Esophagus (tissue), 2 donors: ENCODE data around the gene PRICKLE1. TPM values are rescaled to one million over a fixed set of nuclear protein-coding genes. Genes with fewer than 3 reads are reported as not detected.

Experiments
- H3K27ac ChIP-seq, 2 donors: one replicate each; pipeline ENCODE4 v1.5.1; 2013; ENCODE audit warnings: low read depth in 2 of 2, mild to moderate bottlenecking in 2 of 2, inconsistent platforms in 1 of 2, low read length in 1 of 2, moderate library complexity in 1 of 2
- H3K27me3 ChIP-seq, 2 donors: one replicate each; pipeline ENCODE4 v1.6.1; 2013; ENCODE audit warnings: low read length in 2 of 2, control low read depth in 1 of 2, mild to moderate bottlenecking in 1 of 2; ENCODE audit not compliant: insufficient read depth in 2 of 2, control insufficient read depth in 1 of 2
- H3K36me3 ChIP-seq, 2 donors: one replicate each; pipeline ENCODE4 v1.6.1; 2013; ENCODE audit warnings: low read length in 1 of 2; ENCODE audit not compliant: control insufficient read depth in 2 of 2, insufficient read depth in 2 of 2
- H3K4me1 ChIP-seq, 2 donors: one replicate each; pipeline ENCODE4 v1.6.1; 2013; ENCODE audit warnings: low read length in 1 of 2; ENCODE audit not compliant: control insufficient read depth in 2 of 2, insufficient read depth in 2 of 2
- H3K4me3 ChIP-seq, 2 donors: one replicate each; pipeline ENCODE4 v1.5.1; 2013; ENCODE audit warnings: low read length in 2 of 2, mild to moderate bottlenecking in 2 of 2, low read depth in 1 of 2, moderate library complexity in 1 of 2
- H3K9me3 ChIP-seq, 2 donors: one replicate each; pipeline ENCODE4 v1.6.1; 2013; ENCODE audit warnings: mild to moderate bottlenecking in 2 of 2, low read depth in 1 of 2, low read length in 1 of 2, moderate library complexity in 1 of 2; ENCODE audit not compliant: control insufficient read depth in 2 of 2, insufficient read depth in 1 of 2
- WGBS, 2 donors: extraction: QIAGEN DNeasy Blood & Tissue Kit; methylation state at CpG; one replicate each; pipeline ENCODE4 v1.1.7; 2013; 5-methylcytosine and 5-hydroxymethylcytosine counted together
- polyA plus RNA-seq, 2 donors: library from polyadenylated mRNA; stranded (reverse); fragments of 200-250 nt; gene quantifications; one replicate each; pipeline ENCODE4 v1.2.3, GENCODE V29; 2013
- donor health status: healthy with polysubstance abuse.
- donor health status: Bipolar disorder and iron deficiency.

PRICKLE1 gene
- polyA plus RNA-seq, 2 donors, result 0.45 to 0.91 TPM

DNA sequence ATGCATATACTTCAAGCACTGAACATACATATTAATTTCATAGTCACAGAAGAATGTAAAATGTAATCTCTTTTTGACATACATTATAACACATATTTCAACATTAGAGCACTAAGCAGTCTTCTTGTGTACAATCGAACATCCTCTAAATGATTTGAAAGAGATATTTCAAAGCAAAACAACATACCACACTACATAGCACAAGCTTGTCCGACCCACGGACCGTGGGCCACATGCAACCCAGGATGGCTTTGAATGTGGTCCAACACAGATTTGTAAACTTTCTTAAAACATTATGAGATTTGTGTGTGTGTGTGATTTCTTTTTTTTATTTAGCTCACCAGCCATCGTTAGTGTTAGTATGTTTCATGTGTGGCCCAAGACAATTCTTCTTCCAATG, 7.0 kb downstream of the PRICKLE1 start:
- 62 to 71% methylated on average over 5 of the region's 5 CpGs for WGBS, 2 donors
- H3K27me3 ChIP-seq, result no peaks in the 10 kb centered on the region
- no peaks in the 10 kb centered on the region for H3K36me3 ChIP-seq
- no peaks in the 10 kb centered on the region for H3K9me3 ChIP-seq
- no peak overlapping the region for H3K4me3 ChIP-seq
- H3K4me1 ChIP-seq, result peaks cover 0 to under 1% of the 10 kb centered on the region in 2 donors
- H3K27ac ChIP-seq, result no peak overlapping the region

DNA sequence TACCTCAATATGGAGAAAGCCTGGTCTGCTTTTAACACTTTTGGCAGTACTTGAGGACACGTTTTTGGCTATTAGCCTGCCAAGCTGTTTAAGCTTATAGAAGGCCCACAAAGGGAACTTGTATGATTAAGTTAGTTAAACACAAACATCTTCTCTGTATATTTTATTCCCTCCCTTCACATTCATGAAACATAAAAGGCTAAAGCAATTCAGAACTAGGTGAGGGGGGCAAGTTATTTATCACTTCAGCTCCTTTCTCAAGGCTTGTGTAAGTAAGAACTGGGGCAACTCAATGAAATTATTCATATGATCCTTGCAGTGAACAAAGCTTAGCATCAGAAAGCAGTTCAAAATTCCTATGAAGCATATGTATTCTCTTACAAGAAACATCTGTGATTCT, 7.5 kb downstream of the PRICKLE1 start:
- H3K27me3 ChIP-seq, result no peaks in the 10 kb centered on the region
- no peak overlapping the region for H3K27ac ChIP-seq
- no peaks in the 10 kb centered on the region for H3K36me3 ChIP-seq
- H3K4me3 ChIP-seq, result no peak overlapping the region
- WGBS, 2 donors, result 22 to 25% methylated on average over 1 of the region's 1 CpG
- H3K9me3 ChIP-seq, result no peaks in the 10 kb centered on the region
- H3K4me1 ChIP-seq, result no peaks in the 10 kb centered on the region

DNA sequence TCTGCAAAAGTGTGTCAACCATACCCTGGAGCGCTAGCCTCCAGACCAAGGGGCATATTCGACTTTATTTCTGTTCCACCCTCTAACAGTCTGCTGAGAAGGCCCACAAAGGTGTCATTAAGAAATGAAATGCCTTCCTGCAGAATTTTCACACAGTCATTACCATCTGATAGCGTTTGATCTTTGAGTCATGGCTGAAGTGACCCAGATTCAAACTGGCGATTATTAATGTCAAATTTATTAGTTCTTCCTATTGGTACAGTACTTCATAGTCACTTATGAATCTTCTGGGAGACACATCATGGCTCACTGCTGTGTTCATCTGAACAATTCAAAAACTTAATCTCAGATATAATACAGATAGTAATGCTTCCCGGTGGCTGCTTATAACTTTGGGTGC, 13.2 kb downstream of the PRICKLE1 start:
- WGBS, 2 donors, result 73 to 74% methylated on average over 5 of the region's 5 CpGs
- H3K36me3 ChIP-seq, result no peaks in the 10 kb centered on the region
- H3K27ac ChIP-seq, result no peak overlapping the region
- no peaks in the 10 kb centered on the region for H3K27me3 ChIP-seq
- no peaks in the 10 kb centered on the region for H3K9me3 ChIP-seq
- H3K4me3 ChIP-seq, result no peak overlapping the region
- H3K4me1 ChIP-seq, result no peaks in the 10 kb centered on the region

DNA sequence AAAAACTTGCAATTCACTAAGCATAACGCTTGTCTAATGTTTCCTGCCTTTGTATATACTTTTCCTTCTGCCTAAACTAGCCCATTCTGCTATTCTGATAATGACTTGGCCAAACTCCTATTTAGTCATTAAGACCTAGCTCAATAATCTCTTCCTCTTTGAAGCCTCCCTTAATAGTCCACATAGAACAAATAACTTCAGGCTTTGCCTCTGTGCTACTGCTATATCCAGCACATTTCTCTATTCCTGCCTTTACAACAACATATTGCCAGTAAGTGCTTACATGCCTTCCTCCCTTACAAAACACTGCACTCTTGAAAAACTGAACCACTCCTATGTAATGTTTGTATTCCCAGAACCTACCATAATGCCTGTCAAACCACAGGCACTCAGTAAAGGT, 13.8 kb downstream of the PRICKLE1 start:
- Histone ChIP-seq H3K27me3 (no peaks in the 10 kb centered on the region), H3K9me3 (no peaks in the 10 kb centered on the region), H3K4me1 (no peaks in the 10 kb centered on the region), H3K36me3 (no peaks in the 10 kb centered on the region), H3K4me3 (no peak overlapping the region), H3K27ac (no peak overlapping the region)
- 34 to 58% methylated on average over 1 of the region's 1 CpG for WGBS, 2 donors

DNA sequence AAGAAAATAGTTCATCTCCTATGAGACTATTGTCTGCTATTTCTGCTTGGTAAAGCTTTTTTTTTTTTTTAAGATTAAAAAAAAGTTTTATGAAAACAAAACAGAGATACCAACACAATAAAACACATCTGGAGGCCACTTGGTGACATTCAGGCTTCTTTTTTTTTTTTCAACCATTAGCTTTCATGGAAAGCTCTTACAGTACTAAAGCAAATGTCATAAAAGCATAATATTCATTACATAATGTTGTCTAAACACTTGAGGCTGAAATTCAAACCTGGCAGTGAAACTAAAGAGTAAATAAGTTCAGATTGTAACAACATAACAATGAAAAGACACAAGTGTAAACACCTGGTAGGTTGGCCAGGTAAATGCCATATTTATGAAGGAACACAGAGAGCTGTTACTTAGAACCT, 14.7 kb downstream of the PRICKLE1 start:
- Histone ChIP-seq H3K27ac (no peak overlapping the region), H3K4me3 (no peak overlapping the region), H3K27me3 (no peaks in the 10 kb centered on the region), H3K9me3 (no peaks in the 10 kb centered on the region), H3K4me1 (no peaks in the 10 kb centered on the region), H3K36me3 (no peaks in the 10 kb centered on the region)

DNA sequence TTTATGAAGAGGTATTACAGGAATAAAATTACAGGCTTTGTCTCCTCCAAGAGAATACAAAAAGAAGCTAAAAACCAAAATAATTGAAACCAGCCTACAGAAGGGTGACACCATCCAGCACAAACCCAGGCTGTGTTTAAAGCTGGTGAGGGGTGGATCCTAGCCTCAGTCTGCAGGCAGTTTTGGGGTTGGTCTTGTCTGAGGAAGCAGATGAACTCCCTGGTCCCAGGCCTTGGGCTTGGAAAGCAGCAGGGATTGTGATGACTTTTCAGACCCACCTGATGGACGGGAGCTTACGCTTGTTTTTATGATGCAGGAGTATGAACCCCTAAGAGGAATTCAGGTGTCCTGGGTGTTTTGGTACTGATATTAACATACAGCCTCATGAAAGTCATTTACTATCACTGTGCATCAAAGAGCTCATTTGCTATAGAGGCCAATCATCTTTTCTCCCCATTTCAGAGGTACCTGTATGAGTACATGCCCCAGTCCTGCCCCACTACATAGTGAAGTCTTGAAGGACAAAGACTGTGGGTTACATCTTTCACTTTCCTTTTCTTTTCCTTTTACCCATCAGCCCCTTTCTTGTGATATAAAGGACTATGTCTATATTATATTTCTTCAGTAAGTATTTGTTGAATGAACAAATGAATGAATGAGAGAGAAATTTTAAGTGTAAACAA, 18.1 kb downstream of the PRICKLE1 start:
- Histone ChIP-seq H3K27me3 (no peaks in the 10 kb centered on the region), H3K36me3 (no peaks in the 10 kb centered on the region), H3K27ac (no peak overlapping the region), H3K9me3 (no peaks in the 10 kb centered on the region), H3K4me1 (no peaks in the 10 kb centered on the region), H3K4me3 (no peak overlapping the region)
- WGBS, 2 donors, result 94 to 95% methylated on average over 2 of the region's 2 CpGs

DNA sequence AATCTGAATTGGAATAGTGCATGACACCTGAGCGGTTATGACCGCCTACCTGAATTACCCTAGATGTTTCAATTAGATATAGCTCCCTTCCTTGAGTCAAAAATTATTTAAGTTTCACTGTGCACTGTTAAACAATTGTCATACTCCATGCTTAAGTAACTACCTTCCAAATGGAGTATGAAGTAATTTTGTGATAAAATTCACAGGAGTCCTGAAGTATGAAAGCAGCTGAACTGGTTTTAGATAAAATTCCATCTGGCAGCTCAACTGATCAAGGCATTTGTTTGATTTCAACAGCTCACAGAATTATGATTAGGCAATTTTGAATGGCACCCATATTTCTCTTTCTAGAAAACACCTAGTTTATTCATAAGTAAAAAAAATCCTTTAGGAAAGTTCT, 19.5 kb downstream of the PRICKLE1 start:
- Histone ChIP-seq H3K36me3 (no peaks in the 10 kb centered on the region), H3K27ac (no peak overlapping the region), H3K4me3 (no peak overlapping the region), H3K9me3 (no peaks in the 10 kb centered on the region), H3K27me3 (no peaks in the 10 kb centered on the region), H3K4me1 (no peaks in the 10 kb centered on the region)
- WGBS, 2 donors, result 64 to 82% methylated on average over 2 of the region's 2 CpGs

DNA sequence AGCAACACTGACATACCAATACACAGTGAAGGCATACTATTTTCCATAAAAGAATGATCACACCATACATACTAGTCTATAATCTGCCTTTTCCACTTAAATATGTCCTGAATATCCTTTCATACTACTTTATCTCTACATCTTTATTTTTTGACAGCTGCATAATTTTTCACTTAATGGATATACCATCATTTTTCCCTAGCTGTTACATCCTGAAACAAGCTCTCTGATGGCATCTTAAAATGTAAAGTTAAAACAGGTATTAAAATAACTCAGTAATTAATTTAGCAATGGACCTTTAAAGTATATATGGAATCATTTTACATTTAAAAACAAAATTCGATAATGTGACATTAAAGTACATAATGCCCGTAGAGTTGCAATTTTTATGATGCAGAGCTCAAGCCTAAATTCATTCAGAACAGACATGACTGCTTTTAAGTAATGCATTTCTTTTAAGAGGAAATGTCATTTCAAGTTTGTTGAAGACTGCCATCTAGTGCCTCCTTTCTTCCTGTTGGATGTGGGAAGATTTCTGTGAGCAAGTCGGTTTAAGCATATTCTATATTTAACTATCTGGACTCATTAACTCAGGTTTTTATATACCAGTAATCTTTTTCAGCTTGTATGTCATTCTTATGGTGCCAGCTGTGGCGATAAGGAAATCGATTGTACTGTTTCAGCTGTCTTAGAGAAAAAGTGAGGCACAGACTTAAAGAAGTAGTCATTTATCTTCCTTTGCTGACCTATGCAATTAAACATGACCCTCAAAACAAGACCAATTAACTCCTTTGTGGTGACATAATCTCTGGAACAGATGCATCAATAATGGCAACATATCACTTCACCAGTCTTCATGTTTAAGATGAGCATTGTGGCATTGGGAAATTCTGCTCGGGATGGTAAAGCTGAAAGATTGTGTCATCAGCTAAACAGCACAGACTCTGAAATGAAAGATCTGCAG, 20.3 kb downstream of the PRICKLE1 start:
- H3K27ac ChIP-seq, result no peak overlapping the region
- WGBS, 2 donors, result 19 to 20% methylated on average over 6 of the region's 6 CpGs

DNA sequence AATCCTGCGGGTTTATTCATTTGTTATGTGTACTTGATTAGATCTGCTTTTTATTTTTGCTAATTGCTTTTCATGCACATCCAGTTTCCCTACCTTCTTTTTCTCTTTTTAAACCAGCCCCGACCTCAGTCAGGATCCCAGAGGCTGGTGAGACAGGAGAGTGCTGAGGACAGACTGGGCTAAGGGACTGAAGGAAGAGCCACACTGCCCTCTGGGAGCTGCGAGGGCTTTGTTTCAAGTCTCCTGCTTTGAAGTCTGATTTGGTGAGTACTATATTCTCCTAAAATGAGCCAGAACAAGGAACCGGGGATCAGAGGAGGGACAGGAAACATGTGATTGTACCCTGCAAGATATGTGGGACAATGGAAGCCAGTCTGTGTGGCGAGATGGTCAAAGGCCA, 23.9 kb downstream of the PRICKLE1 start:
- WGBS, 2 donors, result 54 to 57% methylated on average over 5 of the region's 5 CpGs
- no peak overlapping the region for H3K27ac ChIP-seq
- no peak overlapping the region for H3K4me3 ChIP-seq
- H3K36me3 ChIP-seq, result no peaks in the 10 kb centered on the region
- no peaks in the 10 kb centered on the region for H3K4me1 ChIP-seq
- H3K9me3 ChIP-seq, result no peaks in the 10 kb centered on the region
- no peaks in the 10 kb centered on the region for H3K27me3 ChIP-seq

More for the DNA sequence above, 20.3 kb downstream of the PRICKLE1 start:
- H3K4me1 ChIP-seq, result no peaks in the 10 kb centered on the region
- H3K4me3 ChIP-seq, result no peak overlapping the region
- H3K9me3 ChIP-seq, result no peaks in the 10 kb centered on the region
- H3K36me3 ChIP-seq, result no peaks in the 10 kb centered on the region
- no peaks in the 10 kb centered on the region for H3K27me3 ChIP-seq
